Calu3 (cell line): Measurements from ENCODE around the gene AXDND1. TPM values are rescaled to one million over a fixed set of nuclear protein-coding genes. Genes with fewer than 3 reads are reported as not detected.
A peak's percentile ranks its signal among the peaks of the same experiment; 100 is the strongest.

Experiments used
- BruUV-seq: library from RNA; stranded (reverse); fragments of 400-500 nt; replicated peaks from 2 replicates; lab custom pipeline; 2021; lab: Mats Ljungman, UMichigan
- CTCF ChIA-PET: fragments of 300-600 bp; sonication (Branson Sonifier 250); formaldehyde crosslinking; loops from one replicate; lab custom pipeline; 2022; ENCODE audit warnings: antibody characterized with exemption; lab: Charles Lee
- DNase-seq: peaks from one replicate; pipeline ENCODE4 v3.0.0; 2022
- H3K27ac Mint-ChIP-seq: one replicate; pipeline ENCODE4 v1.8.0; 2022; ENCODE audit warnings: mixed read lengths; ENCODE audit not compliant: unreplicated experiment
- H3K27me3 Mint-ChIP-seq: one replicate; pipeline ENCODE4 v1.8.0; 2022; ENCODE audit warnings: mixed read lengths; ENCODE audit not compliant: unreplicated experiment
- H3K36me3 Mint-ChIP-seq: one replicate; pipeline ENCODE4 v1.8.0; 2022; ENCODE audit warnings: mild to moderate bottlenecking, moderate library complexity, mixed read lengths; ENCODE audit not compliant: insufficient read depth, unreplicated experiment
- H3K4me1 Mint-ChIP-seq: one replicate; pipeline ENCODE4 v1.8.0; 2022; ENCODE audit warnings: mild to moderate bottlenecking, low read depth, mixed read lengths; ENCODE audit not compliant: unreplicated experiment
- H3K4me3 Mint-ChIP-seq: one replicate; pipeline ENCODE4 v1.8.0; 2022; ENCODE audit warnings: mild to moderate bottlenecking, low read depth, moderate library complexity, mixed read lengths; ENCODE audit not compliant: unreplicated experiment
- H3K9me3 Mint-ChIP-seq: one replicate; pipeline ENCODE4 v1.8.0; 2022; ENCODE audit warnings: low read depth, mixed read lengths; ENCODE audit not compliant: unreplicated experiment
- CTCF ChIP-seq: fragments of 200-600 bp; IDR thresholded peaks from one replicate; pipeline ENCODE4 v1.8.0; 2022; ENCODE audit warnings: antibody characterized with exemption; ENCODE audit not compliant: unreplicated experiment
- intact Hi-C: fragments of 100-400 bp; cut with micrococcal nuclease; formaldehyde crosslinking; loops from one replicate; pipeline ENCODE4 v1.10.0; 2022; ENCODE audit not compliant: unreplicated experiment
- total RNA-seq: library from RNA; stranded (reverse); gene quantifications from 2 replicates; pipeline ENCODE4 v1.2.3, GENCODE V29; 2022

Gene AXDND1
- total RNA-seq, 1 experiment from 2014 or later = 0.50 TPM

GRCh38 chr1:179337288-179337687, 28.5 kb upstream of the AXDND1 start:
- CTCF ChIA-PET = no interaction called here
- H3K4me1 Mint-ChIP-seq = no peaks in the 10 kb centered on the region
- TF ChIP-seq CTCF = no peak

GRCh38 chr1:179337942-179338560, 27.7 kb upstream of the AXDND1 start:
- Mint-ChIP-seq H3K4me1 (no peaks in the 10 kb centered on the region), H3K36me3 (peaks cover 35% of the 10 kb centered on the region), H3K27ac (no peak overlapping the region), H3K9me3 (no peaks in the 10 kb centered on the region), H3K4me3 (no peak overlapping the region), H3K27me3 (no peaks in the 10 kb centered on the region)
- DNase-seq = no peak
- no peak for TF ChIP-seq CTCF
- CTCF ChIA-PET = no interaction called here
- no TSS peak for BruUV-seq
- intact Hi-C loops = no loop called here

More at GRCh38 chr1:179337288-179337687, 28.5 kb upstream of the AXDND1 start:
- H3K9me3 Mint-ChIP-seq = no peaks in the 10 kb centered on the region
- DNase-seq = no peak
- intact Hi-C loops = no loop called here
- BruUV-seq = no TSS peak
- H3K27ac Mint-ChIP-seq = no peak overlapping the region
- no peak overlapping the region for H3K4me3 Mint-ChIP-seq
- H3K36me3 Mint-ChIP-seq = peaks cover 34% of the 10 kb centered on the region
- no peaks in the 10 kb centered on the region for H3K27me3 Mint-ChIP-seq

- Mint-ChIP-seq H3K27ac (peak overlapping the region; percentile 21), H3K4me1 (no peaks in the 10 kb centered on the region), H3K36me3 (peaks cover 43% of the 10 kb centered on the region), H3K9me3 (no peaks in the 10 kb centered on the region), H3K4me3 (no peak overlapping the region), H3K27me3 (no peaks in the 10 kb centered on the region)
- no peak for TF ChIP-seq CTCF
- DNase-seq = no peak
- intact Hi-C loops = no loop called here
- CTCF ChIA-PET = no interaction called here
- BruUV-seq = no TSS peak
Measured at GRCh38 chr1:179340918-179341317, 24.9 kb upstream of the AXDND1 start.

- H3K36me3 Mint-ChIP-seq = peaks cover 49% of the 10 kb centered on the region
- DNase-seq = no peak
- TF ChIP-seq CTCF = no peak
- H3K9me3 Mint-ChIP-seq = no peaks in the 10 kb centered on the region
- H3K4me1 Mint-ChIP-seq = no peaks in the 10 kb centered on the region
- no TSS peak for BruUV-seq
- CTCF ChIA-PET = no interaction called here
- no peak overlapping the region for H3K4me3 Mint-ChIP-seq
- no peak overlapping the region for H3K27ac Mint-ChIP-seq
- intact Hi-C loops = no loop called here
- H3K27me3 Mint-ChIP-seq = no peaks in the 10 kb centered on the region
Measured at GRCh38 chr1:179341943-179342547, 23.7 kb upstream of the AXDND1 start.
